Measurements from ENCODE around the gene YAF2.

YAF2 gene

GRCh38 chr12:42161529-42161928 lies 76.5 kb downstream of the YAF2 start:
- no peak overlapping the region for H2AFZ ChIP-seq (ENCODE audit: low read length, unreplicated experiment)
- H3K27me3 ChIP-seq (ENCODE audit: insufficient read depth, low read length), result no peaks in the 10 kb centered on the region
- peaks cover 8% of the 10 kb centered on the region; the same call in 1 of the 2 replicates for H3K36me3 ChIP-seq (ENCODE audit: insufficient read depth, low read length)
- no peak overlapping the region for H3K4me3 ChIP-seq (ENCODE audit: low read depth, low read length)
- H3K4me1 ChIP-seq (ENCODE audit: control insufficient read depth, insufficient read depth, low read length, unreplicated experiment), result peaks cover 16% of the 10 kb centered on the region
- no peak overlapping the region for H3K27ac ChIP-seq (ENCODE audit: low read depth, low read length)
- H3K79me2 ChIP-seq (ENCODE audit: control insufficient read depth, insufficient read depth, low read length, unreplicated experiment), result no peaks in the 10 kb centered on the region

- H3K4me1 ChIP-seq (ENCODE audit: control insufficient read depth, insufficient read depth, low read length, unreplicated experiment), result no peaks in the 10 kb centered on the region
- H3K27ac ChIP-seq (ENCODE audit: low read depth, low read length), result no peak overlapping the region
- H2AFZ ChIP-seq (ENCODE audit: low read length, unreplicated experiment), result no peak overlapping the region
- no peaks in the 10 kb centered on the region for H3K79me2 ChIP-seq (ENCODE audit: control insufficient read depth, insufficient read depth, low read length, unreplicated experiment)
- no peaks in the 10 kb centered on the region for H3K27me3 ChIP-seq (ENCODE audit: insufficient read depth, low read length)
- peaks cover 8% of the 10 kb centered on the region; the same call in 1 of the 2 replicates for H3K36me3 ChIP-seq (ENCODE audit: insufficient read depth, low read length)
- no peak overlapping the region for H3K4me3 ChIP-seq (ENCODE audit: low read depth, low read length)
These were observed 81.8 kb downstream of the YAF2 start for GRCh38 chr12:42156232-42156631.

- Histone ChIP-seq H3K27ac (ENCODE audit: low read depth, low read length) (no peak overlapping the region), H3K36me3 (ENCODE audit: insufficient read depth, low read length) (no peaks in the 10 kb centered on the region), H2AFZ (ENCODE audit: low read length, unreplicated experiment) (peak overlapping the region; percentile 99), H3K79me2 (ENCODE audit: control insufficient read depth, insufficient read depth, low read length, unreplicated experiment) (peaks cover 33% of the 10 kb centered on the region), H3K4me3 (ENCODE audit: low read depth, low read length) (peak overlapping the region; percentile 76), H3K27me3 (ENCODE audit: insufficient read depth, low read length) (no peaks in the 10 kb centered on the region), H3K4me1 (ENCODE audit: control insufficient read depth, insufficient read depth, low read length, unreplicated experiment) (peaks cover 22% of the 10 kb centered on the region)
These were observed 92.4 kb downstream of the YAF2 start for GRCh38 chr12:42145552-42146215.

- no peaks in the 10 kb centered on the region for H3K36me3 ChIP-seq (ENCODE audit: insufficient read depth, low read length)
- H3K4me1 ChIP-seq (ENCODE audit: control insufficient read depth, insufficient read depth, low read length, unreplicated experiment), result peaks cover 26% of the 10 kb centered on the region
- H3K27ac ChIP-seq (ENCODE audit: low read depth, low read length), result no peak overlapping the region
- peak overlapping the region; percentile 76 for H3K4me3 ChIP-seq (ENCODE audit: low read depth, low read length)
- H2AFZ ChIP-seq (ENCODE audit: low read length, unreplicated experiment), result peak overlapping the region; percentile 99
- H3K79me2 ChIP-seq (ENCODE audit: control insufficient read depth, insufficient read depth, low read length, unreplicated experiment), result peaks cover 38% of the 10 kb centered on the region
- H3K27me3 ChIP-seq (ENCODE audit: insufficient read depth, low read length), result no peaks in the 10 kb centered on the region
These were observed 92.9 kb downstream of the YAF2 start for GRCh38 chr12:42145197-42145549.

GRCh38 chr12:42144408-42145196 lies 93.4 kb downstream of the YAF2 start, which contains the start of gene GXYLT1:
GXYLT1 (minus strand) TSS chr12:42144874; CDS start chr12:42144646, 228 bp downstream.
- Histone ChIP-seq H3K4me1 (ENCODE audit: control insufficient read depth, insufficient read depth, low read length, unreplicated experiment) (peaks cover 26% of the 10 kb centered on the region), H3K27me3 (ENCODE audit: insufficient read depth, low read length) (no peaks in the 10 kb centered on the region), H3K36me3 (ENCODE audit: insufficient read depth, low read length) (no peaks in the 10 kb centered on the region), H3K27ac (ENCODE audit: low read depth, low read length) (peak within 1 kb of the TSS; percentile 30; the same call in 1 of the 2 replicates), H3K4me3 (ENCODE audit: low read depth, low read length) (peak within 1 kb of the TSS; percentile 76), H2AFZ (ENCODE audit: low read length, unreplicated experiment) (peak within 1 kb of the TSS; percentile 99), H3K79me2 (ENCODE audit: control insufficient read depth, insufficient read depth, low read length, unreplicated experiment) (peaks cover 41% of the 10 kb centered on the region)

- Histone ChIP-seq H3K79me2 (ENCODE audit: control insufficient read depth, insufficient read depth, low read length, unreplicated experiment) (peaks cover 45% of the 10 kb centered on the region), H3K4me1 (ENCODE audit: control insufficient read depth, insufficient read depth, low read length, unreplicated experiment) (peaks cover 26% of the 10 kb centered on the region), H2AFZ (ENCODE audit: low read length, unreplicated experiment) (peak overlapping the region; percentile 4)
These were observed 94.0 kb downstream of the YAF2 start for GRCh38 chr12:42144158-42144407.

GRCh38 chr12:42143452-42144157 lies 94.4 kb downstream of the YAF2 start:
- H3K27me3 ChIP-seq (ENCODE audit: insufficient read depth, low read length), result no peaks in the 10 kb centered on the region
- H3K36me3 ChIP-seq (ENCODE audit: insufficient read depth, low read length), result no peaks in the 10 kb centered on the region
- peaks cover 26% of the 10 kb centered on the region for H3K4me1 ChIP-seq (ENCODE audit: control insufficient read depth, insufficient read depth, low read length, unreplicated experiment)
- H2AFZ ChIP-seq (ENCODE audit: low read length, unreplicated experiment), result peak overlapping the region; percentile 4
- peaks cover 45% of the 10 kb centered on the region for H3K79me2 ChIP-seq (ENCODE audit: control insufficient read depth, insufficient read depth, low read length, unreplicated experiment)
- H3K27ac ChIP-seq (ENCODE audit: low read depth, low read length), result no peak overlapping the region
- H3K4me3 ChIP-seq (ENCODE audit: low read depth, low read length), result peak overlapping the region; percentile 76

More at GRCh38 chr12:42144158-42144407, 94.0 kb downstream of the YAF2 start:
- Histone ChIP-seq H3K36me3 (ENCODE audit: insufficient read depth, low read length) (no peaks in the 10 kb centered on the region), H3K4me3 (ENCODE audit: low read depth, low read length) (peak overlapping the region; percentile 76), H3K27me3 (ENCODE audit: insufficient read depth, low read length) (no peaks in the 10 kb centered on the region), H3K27ac (ENCODE audit: low read depth, low read length) (peak overlapping the region; percentile 30; the same call in 1 of the 2 replicates)

GRCh38 chr12:42141981-42142606 lies 96.0 kb downstream of the YAF2 start:
- H3K79me2 ChIP-seq (ENCODE audit: control insufficient read depth, insufficient read depth, low read length, unreplicated experiment), result peaks cover 56% of the 10 kb centered on the region
- no peaks in the 10 kb centered on the region for H3K27me3 ChIP-seq (ENCODE audit: insufficient read depth, low read length)
- no peak overlapping the region for H2AFZ ChIP-seq (ENCODE audit: low read length, unreplicated experiment)
- peaks cover 26% of the 10 kb centered on the region for H3K4me1 ChIP-seq (ENCODE audit: control insufficient read depth, insufficient read depth, low read length, unreplicated experiment)
- no peak overlapping the region for H3K4me3 ChIP-seq (ENCODE audit: low read depth, low read length)
- H3K36me3 ChIP-seq (ENCODE audit: insufficient read depth, low read length), result no peaks in the 10 kb centered on the region
- H3K27ac ChIP-seq (ENCODE audit: low read depth, low read length), result no peak overlapping the region

- Histone ChIP-seq H3K27me3 (ENCODE audit: insufficient read depth, low read length) (no peaks in the 10 kb centered on the region), H3K27ac (ENCODE audit: low read depth, low read length) (no peak overlapping the region), H3K79me2 (ENCODE audit: control insufficient read depth, insufficient read depth, low read length, unreplicated experiment) (peaks cover 68% of the 10 kb centered on the region), H3K4me1 (ENCODE audit: control insufficient read depth, insufficient read depth, low read length, unreplicated experiment) (peaks cover 31% of the 10 kb centered on the region), H2AFZ (ENCODE audit: low read length, unreplicated experiment) (no peak overlapping the region), H3K4me3 (ENCODE audit: low read depth, low read length) (no peak overlapping the region), H3K36me3 (ENCODE audit: insufficient read depth, low read length) (no peaks in the 10 kb centered on the region)
These were observed 97.1 kb downstream of the YAF2 start for GRCh38 chr12:42140901-42141300.

GRCh38 chr12:42135259-42135814 lies 102.7 kb downstream of the YAF2 start:
- peaks cover 30% of the 10 kb centered on the region for H3K4me1 ChIP-seq (ENCODE audit: control insufficient read depth, insufficient read depth, low read length, unreplicated experiment)
- H3K79me2 ChIP-seq (ENCODE audit: control insufficient read depth, insufficient read depth, low read length, unreplicated experiment), result peaks cover 63% of the 10 kb centered on the region
- H3K36me3 ChIP-seq (ENCODE audit: insufficient read depth, low read length), result no peaks in the 10 kb centered on the region
- H3K27ac ChIP-seq (ENCODE audit: low read depth, low read length), result peak overlapping the region; percentile 57
- peak overlapping the region; percentile 26; the same call in 1 of the 2 replicates for H3K4me3 ChIP-seq (ENCODE audit: low read depth, low read length)
- no peaks in the 10 kb centered on the region for H3K27me3 ChIP-seq (ENCODE audit: insufficient read depth, low read length)
- peak overlapping the region; percentile 2 for H2AFZ ChIP-seq (ENCODE audit: low read length, unreplicated experiment)

Measured in ACC112 (cell line).